Neural progenitor cell (in vitro differentiated cells): ENCODE data around the gene SPATA7. TPM values are rescaled to one million over a fixed set of nuclear protein-coding genes. Genes with fewer than 3 reads are reported as not detected.
A peak's percentile ranks its signal among the peaks of the same experiment; 100 is the strongest.

Source experiments
- DNase-seq: peaks from one replicate; pipeline ENCODE4 v3.0.0-alpha.2; 2016; ENCODE audit warnings: low spot score
- H2AFZ ChIP-seq: fragments of 200-600 bp; sonication (generic); replicated peaks from 2 replicates; pipeline ENCODE4 v1.6.1; 2016; ENCODE audit warnings: antibody characterized with exemption
- H3F3A ChIP-seq: fragments of 200-600 bp; sonication (generic); 2 replicates; pipeline ENCODE4 v1.6.1; 2016; ENCODE audit warnings: antibody characterized with exemption, low read depth
- H3K27ac ChIP-seq: fragments of 200-600 bp; sonication (generic); 2 replicates; pipeline ENCODE4 v1.5.1; 2016; ENCODE audit warnings: mild to moderate bottlenecking
- H3K27me3 ChIP-seq: fragments of 200-600 bp; sonication (generic); 2 replicates; pipeline ENCODE4 v1.6.1; 2016; ENCODE audit warnings: mild to moderate bottlenecking, moderate library complexity
- H3K36me3 ChIP-seq: fragments of 200-600 bp; sonication (generic); 2 replicates; pipeline ENCODE4 v1.5.1; 2016
- H3K4me1 ChIP-seq: fragments of 200-600 bp; sonication (generic); 2 replicates; pipeline ENCODE4 v1.6.1; 2016; ENCODE audit warnings: mixed run types
- H3K4me2 ChIP-seq: fragments of 200-600 bp; sonication (generic); 2 replicates; pipeline ENCODE4 v1.6.1; 2016
- H3K4me3 ChIP-seq: fragments of 200-600 bp; sonication (generic); 2 replicates; pipeline ENCODE4 v1.5.1; 2016
- H3K79me2 ChIP-seq: fragments of 200-600 bp; sonication (generic); 2 replicates; pipeline ENCODE4 v1.6.1; 2016; ENCODE audit warnings: low read depth
- H3K9ac ChIP-seq: fragments of 200-600 bp; sonication (generic); 2 replicates; pipeline ENCODE4 v1.6.1; 2016
- H3K9me3 ChIP-seq: fragments of 200-600 bp; sonication (generic); 2 replicates; pipeline ENCODE4 v1.5.1; 2016; ENCODE audit warnings: low read depth
- H4K20me1 ChIP-seq: fragments of 200-600 bp; sonication (generic); 2 replicates; pipeline ENCODE4 v1.6.1; 2016; ENCODE audit warnings: low read depth
- H3K27ac Mint-ChIP-seq: 3 replicates; pipeline ENCODE4 v1.8.0; 2021; ENCODE audit warnings: mixed read lengths
- H3K27me3 Mint-ChIP-seq: 2 replicates; pipeline ENCODE4 v1.8.0; 2022; ENCODE audit warnings: low read depth, mild to moderate bottlenecking, inconsistent platforms, moderate library complexity, mixed read lengths; ENCODE audit not compliant: insufficient read depth
- H3K36me3 Mint-ChIP-seq: 3 replicates; pipeline ENCODE4 v1.8.0; 2021; ENCODE audit warnings: mixed read lengths
- H3K4me1 Mint-ChIP-seq: 3 replicates; pipeline ENCODE4 v1.8.0; 2021; ENCODE audit warnings: mixed read lengths
- H3K4me3 Mint-ChIP-seq: 3 replicates; pipeline ENCODE4 v1.8.0; 2021; ENCODE audit warnings: mild to moderate bottlenecking, moderate library complexity, mixed read lengths
- H3K9me3 Mint-ChIP-seq: 3 replicates; pipeline ENCODE4 v1.8.0; 2020; ENCODE audit warnings: mixed read lengths
- CTCF ChIP-seq: fragments of 200-600 bp; sonication (generic); IDR thresholded peaks from 2 replicates; pipeline ENCODE4 v1.5.1; 2017; ENCODE audit warnings: antibody characterized with exemption, mild to moderate bottlenecking
- EZH2 ChIP-seq: fragments of 200-600 bp; sonication (generic); IDR thresholded peaks from 2 replicates; pipeline ENCODE4 v1.6.1; 2017; ENCODE audit warnings: antibody characterized with exemption, mild to moderate bottlenecking, moderate library complexity
- EZH2phosphoT487 ChIP-seq: fragments of 200-600 bp; sonication (generic); IDR thresholded peaks from 2 replicates; pipeline ENCODE4 v1.6.1; 2017; ENCODE audit warnings: antibody characterized with exemption
- total RNA-seq: library from RNA; depleted of rRNA; stranded (reverse); fragments of >200 nt; gene quantifications from 2 replicates; pipeline ENCODE4 v1.2.3, GENCODE V29; 2015; ENCODE audit warnings: low replicate concordance

SPATA7 gene
- total RNA-seq, 1 donor from 2014 or later = 39.9 TPM

GRCh38 chr14:88454886-88455285, 69.4 kb downstream of the SPATA7 start:
- no peak overlapping the region for H3K4me3 ChIP-seq
- no peaks in the 10 kb centered on the region for H3K36me3 ChIP-seq
- H4K20me1 ChIP-seq = no peaks in the 10 kb centered on the region
- H3K79me2 ChIP-seq = no peaks in the 10 kb centered on the region
- no peak for TF ChIP-seq EZH2phosphoT487
- no peak for TF ChIP-seq EZH2
- TF ChIP-seq CTCF = no peak
- DNase-seq = no peak
- no peak overlapping the region for H3K27ac Mint-ChIP-seq
- H3K27me3 Mint-ChIP-seq = peaks cover 8% of the 10 kb centered on the region
- no peaks in the 10 kb centered on the region for H3F3A ChIP-seq
- no peaks in the 10 kb centered on the region for H3K9me3 ChIP-seq
- no peak overlapping the region for H2AFZ ChIP-seq
- peaks cover 36% of the 10 kb centered on the region for H3K9me3 Mint-ChIP-seq
- H3K36me3 Mint-ChIP-seq = peaks cover 65% of the 10 kb centered on the region
- no peaks in the 10 kb centered on the region for H3K27me3 ChIP-seq
- H3K4me1 ChIP-seq = no peaks in the 10 kb centered on the region
- H3K4me1 Mint-ChIP-seq = no peaks in the 10 kb centered on the region
- no peak overlapping the region for H3K4me2 ChIP-seq
- no peak overlapping the region for H3K9ac ChIP-seq
- H3K27ac ChIP-seq = no peak overlapping the region
- no peak overlapping the region for H3K4me3 Mint-ChIP-seq

- Histone ChIP-seq H3K4me3 (no peak overlapping the region), H4K20me1 (no peaks in the 10 kb centered on the region), H3K27me3 (no peaks in the 10 kb centered on the region), H3K4me2 (no peak overlapping the region), H3K36me3 (peaks cover 21% of the 10 kb centered on the region), H3K9me3 (peaks cover 11% of the 10 kb centered on the region), H2AFZ (no peak overlapping the region), H3K9ac (no peak overlapping the region), H3K79me2 (no peaks in the 10 kb centered on the region), H3K4me1 (no peaks in the 10 kb centered on the region), H3K27ac (no peak overlapping the region), H3F3A (no peaks in the 10 kb centered on the region)
- H3K27ac Mint-ChIP-seq = no peak overlapping the region
- no peak overlapping the region for H3K4me3 Mint-ChIP-seq
- DNase-seq = peak; percentile 16
- H3K9me3 Mint-ChIP-seq = peaks cover 44% of the 10 kb centered on the region
- TF ChIP-seq EZH2 (no peak), EZH2phosphoT487 (no peak), CTCF (peak; percentile 53)
- H3K36me3 Mint-ChIP-seq = peaks cover 63% of the 10 kb centered on the region
- peaks cover 7% of the 10 kb centered on the region for H3K27me3 Mint-ChIP-seq
- no peaks in the 10 kb centered on the region for H3K4me1 Mint-ChIP-seq
These were observed 77.9 kb downstream of the SPATA7 start for GRCh38 chr14:88463318-88463717.

GRCh38 chr14:88468406-88468805, 82.9 kb downstream of the SPATA7 start:
- no peak overlapping the region for H2AFZ ChIP-seq
- H3K4me3 Mint-ChIP-seq = no peak overlapping the region
- H3K27me3 ChIP-seq = no peaks in the 10 kb centered on the region
- H3K27ac Mint-ChIP-seq = no peak overlapping the region
- no peak overlapping the region for H3K9ac ChIP-seq
- H3K4me2 ChIP-seq = no peak overlapping the region
- no peaks in the 10 kb centered on the region for H3K79me2 ChIP-seq
- no peaks in the 10 kb centered on the region for H3K27me3 Mint-ChIP-seq
- no peak overlapping the region for H3K27ac ChIP-seq
- TF ChIP-seq CTCF = no peak
- TF ChIP-seq EZH2 = no peak
- no peak for TF ChIP-seq EZH2phosphoT487
- H3K9me3 Mint-ChIP-seq = no peaks in the 10 kb centered on the region
- no peak for DNase-seq
- H3K36me3 ChIP-seq = peaks cover 7% of the 10 kb centered on the region
- H4K20me1 ChIP-seq = no peaks in the 10 kb centered on the region
- H3K36me3 Mint-ChIP-seq = peaks cover 38% of the 10 kb centered on the region
- no peaks in the 10 kb centered on the region for H3K4me1 ChIP-seq
- H3K4me1 Mint-ChIP-seq = no peaks in the 10 kb centered on the region
- H3K9me3 ChIP-seq = no peaks in the 10 kb centered on the region
- no peaks in the 10 kb centered on the region for H3F3A ChIP-seq
- no peak overlapping the region for H3K4me3 ChIP-seq
